ENCODE results near the gene PRDM16. TPM values are rescaled to one million over a fixed set of nuclear protein-coding genes. Genes with fewer than 3 reads are reported as not detected.

The PRDM16 gene
- total and polyA plus RNA-seq, 2 experiments from 2014 or later = 0.14 to 0.16 TPM

DNA sequence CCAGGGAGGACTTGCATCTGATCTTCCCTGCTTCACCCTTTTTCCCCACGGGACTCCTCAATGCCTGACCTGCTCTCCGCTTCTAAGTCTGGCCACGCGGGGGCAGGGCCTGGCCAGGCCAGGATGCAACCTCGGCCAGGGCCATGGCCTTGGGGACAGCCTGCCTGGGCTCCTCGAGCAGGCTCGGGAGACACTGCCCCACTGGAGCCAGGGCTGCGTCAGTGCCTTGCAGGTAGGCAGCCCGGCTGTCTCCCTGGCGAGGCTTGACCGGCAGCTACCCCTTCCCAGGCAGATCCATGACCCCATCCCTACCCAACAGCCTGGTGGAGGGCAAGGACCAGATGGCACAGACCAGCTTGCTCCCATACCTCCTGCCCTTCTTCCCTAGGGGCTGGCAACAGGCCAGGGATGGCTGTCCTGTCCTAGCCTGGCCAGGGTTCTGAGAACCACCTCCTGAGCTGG, 2.7 kb upstream of the PRDM16 start (continued):
- TF ChIP-seq, protein P1, sequence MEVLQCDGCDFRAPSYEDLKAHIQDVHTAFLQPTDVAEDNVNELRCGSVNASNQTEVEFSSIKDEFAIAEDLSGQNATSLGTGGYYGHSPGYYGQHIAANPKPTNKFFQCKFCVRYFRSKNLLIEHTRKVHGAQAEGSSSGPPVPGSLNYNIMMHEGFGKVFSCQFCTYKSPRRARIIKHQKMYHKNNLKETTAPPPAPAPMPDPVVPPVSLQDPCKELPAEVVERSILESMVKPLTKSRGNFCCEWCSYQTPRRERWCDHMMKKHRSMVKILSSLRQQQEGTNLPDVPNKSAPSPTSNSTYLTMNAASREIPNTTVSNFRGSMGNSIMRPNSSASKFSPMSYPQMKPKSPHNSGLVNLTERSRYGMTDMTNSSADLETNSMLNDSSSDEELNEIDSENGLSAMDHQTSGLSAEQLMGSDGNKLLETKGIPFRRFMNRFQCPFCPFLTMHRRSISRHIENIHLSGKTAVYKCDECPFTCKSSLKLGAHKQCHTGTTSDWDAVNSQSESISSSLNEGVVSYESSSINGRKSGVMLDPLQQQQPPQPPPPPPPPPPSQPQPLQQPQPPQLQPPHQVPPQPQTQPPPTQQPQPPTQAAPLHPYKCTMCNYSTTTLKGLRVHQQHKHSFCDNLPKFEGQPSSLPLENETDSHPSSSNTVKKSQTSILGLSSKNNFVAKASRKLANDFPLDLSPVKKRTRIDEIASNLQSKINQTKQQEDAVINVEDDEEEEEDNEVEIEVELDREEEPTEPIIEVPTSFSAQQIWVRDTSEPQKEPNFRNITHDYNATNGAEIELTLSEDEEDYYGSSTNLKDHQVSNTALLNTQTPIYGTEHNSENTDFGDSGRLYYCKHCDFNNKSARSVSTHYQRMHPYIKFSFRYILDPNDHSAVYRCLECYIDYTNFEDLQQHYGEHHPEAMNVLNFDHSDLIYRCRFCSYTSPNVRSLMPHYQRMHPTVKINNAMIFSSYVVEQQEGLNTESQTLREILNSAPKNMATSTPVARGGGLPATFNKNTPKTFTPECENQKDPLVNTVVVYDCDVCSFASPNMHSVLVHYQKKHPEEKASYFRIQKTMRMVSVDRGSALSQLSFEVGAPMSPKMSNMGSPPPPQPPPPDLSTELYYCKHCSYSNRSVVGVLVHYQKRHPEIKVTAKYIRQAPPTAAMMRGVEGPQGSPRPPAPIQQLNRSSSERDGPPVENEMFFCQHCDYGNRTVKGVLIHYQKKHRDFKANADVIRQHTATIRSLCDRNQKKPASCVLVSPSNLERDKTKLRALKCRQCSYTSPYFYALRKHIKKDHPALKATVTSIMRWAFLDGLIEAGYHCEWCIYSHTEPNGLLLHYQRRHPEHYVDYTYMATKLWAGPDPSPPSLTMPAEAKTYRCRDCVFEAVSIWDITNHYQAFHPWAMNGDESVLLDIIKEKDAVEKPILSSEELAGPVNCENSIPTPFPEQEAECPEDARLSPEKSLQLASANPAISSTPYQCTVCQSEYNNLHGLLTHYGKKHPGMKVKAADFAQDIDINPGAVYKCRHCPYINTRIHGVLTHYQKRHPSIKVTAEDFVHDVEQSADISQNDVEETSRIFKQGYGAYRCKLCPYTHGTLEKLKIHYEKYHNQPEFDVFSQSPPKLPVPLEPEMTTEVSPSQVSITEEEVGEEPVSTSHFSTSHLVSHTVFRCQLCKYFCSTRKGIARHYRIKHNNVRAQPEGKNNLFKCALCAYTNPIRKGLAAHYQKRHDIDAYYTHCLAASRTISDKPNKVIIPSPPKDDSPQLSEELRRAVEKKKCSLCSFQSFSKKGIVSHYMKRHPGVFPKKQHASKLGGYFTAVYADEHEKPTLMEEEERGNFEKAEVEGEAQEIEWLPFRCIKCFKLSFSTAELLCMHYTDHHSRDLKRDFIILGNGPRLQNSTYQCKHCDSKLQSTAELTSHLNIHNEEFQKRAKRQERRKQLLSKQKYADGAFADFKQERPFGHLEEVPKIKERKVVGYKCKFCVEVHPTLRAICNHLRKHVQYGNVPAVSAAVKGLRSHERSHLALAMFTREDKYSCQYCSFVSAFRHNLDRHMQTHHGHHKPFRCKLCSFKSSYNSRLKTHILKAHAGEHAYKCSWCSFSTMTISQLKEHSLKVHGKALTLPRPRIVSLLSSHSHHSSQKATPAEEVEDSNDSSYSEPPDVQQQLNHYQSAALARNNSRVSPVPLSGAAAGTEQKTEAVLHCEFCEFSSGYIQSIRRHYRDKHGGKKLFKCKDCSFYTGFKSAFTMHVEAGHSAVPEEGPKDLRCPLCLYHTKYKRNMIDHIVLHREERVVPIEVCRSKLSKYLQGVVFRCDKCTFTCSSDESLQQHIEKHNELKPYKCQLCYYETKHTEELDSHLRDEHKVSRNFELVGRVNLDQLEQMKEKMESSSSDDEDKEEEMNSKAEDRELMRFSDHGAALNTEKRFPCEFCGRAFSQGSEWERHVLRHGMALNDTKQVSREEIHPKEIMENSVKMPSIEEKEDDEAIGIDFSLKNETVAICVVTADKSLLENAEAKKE (CRISPR knock-in tag; IDR thresholded peaks at IDR 0.05) = no peak
- no peak for TF ChIP-seq ZNF331 (CRISPR knock-in tag; IDR thresholded peaks at IDR 0.05; ENCODE audit: low read depth)

GRCh38 chr1:3066826-3067225, 2.2 kb upstream of the PRDM16 start:
- peak overlapping the region; percentile 81; the same call in 1 of the 2 replicates for H3K4me2 ChIP-seq
- no peak overlapping the region for H3K27ac Mint-ChIP-seq
- no peaks in the 10 kb centered on the region; the same call in 2 of the 3 replicates for H3K9me3 Mint-ChIP-seq
- TF ChIP-seq CTCF (conservative IDR thresholded peaks at IDR 0.05; ENCODE audit: low read depth in 2 of 2) = no peak
- TF ChIP-seq REST (IDR thresholded peaks at IDR 0.05; ENCODE audit: unreplicated experiment) = no peak
- no peak for TF ChIP-seq ZNF331 (CRISPR knock-in tag; IDR thresholded peaks at IDR 0.05; ENCODE audit: low read depth)
- no peak for TF ChIP-seq EZH2 (IDR thresholded peaks at IDR 0.05; ENCODE audit: low read depth, unreplicated experiment)
- TF ChIP-seq, protein P2, sequence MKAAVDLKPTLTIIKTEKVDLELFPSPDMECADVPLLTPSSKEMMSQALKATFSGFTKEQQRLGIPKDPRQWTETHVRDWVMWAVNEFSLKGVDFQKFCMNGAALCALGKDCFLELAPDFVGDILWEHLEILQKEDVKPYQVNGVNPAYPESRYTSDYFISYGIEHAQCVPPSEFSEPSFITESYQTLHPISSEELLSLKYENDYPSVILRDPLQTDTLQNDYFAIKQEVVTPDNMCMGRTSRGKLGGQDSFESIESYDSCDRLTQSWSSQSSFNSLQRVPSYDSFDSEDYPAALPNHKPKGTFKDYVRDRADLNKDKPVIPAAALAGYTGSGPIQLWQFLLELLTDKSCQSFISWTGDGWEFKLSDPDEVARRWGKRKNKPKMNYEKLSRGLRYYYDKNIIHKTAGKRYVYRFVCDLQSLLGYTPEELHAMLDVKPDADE (IDR thresholded peaks at IDR 0.05) = no peak
- no peak for TF ChIP-seq EZH2phosphoT487 (IDR thresholded peaks at IDR 0.05; ENCODE audit: unreplicated experiment)
- no peak for TF ChIP-seq JUNB (IDR thresholded peaks at IDR 0.05; ENCODE audit: unreplicated experiment)
- no peak for TF ChIP-seq CREB1 (CRISPR knock-in tag; IDR thresholded peaks at IDR 0.05; ENCODE audit: low read depth)
- no peak for TF ChIP-seq ZNF114 (CRISPR knock-in tag; IDR thresholded peaks at IDR 0.05)
- TF ChIP-seq NANOG (IDR thresholded peaks at IDR 0.05; ENCODE audit: borderline replicate concordance) = no peak
- TF ChIP-seq POLR2AphosphoS5 (IDR thresholded peaks at IDR 0.05; ENCODE audit: low read depth) = no peak
- TF ChIP-seq STAT1 (IDR thresholded peaks at IDR 0.05; ENCODE audit: unreplicated experiment) = no peak

More at GRCh38 chr1:3066826-3067225, 2.2 kb upstream of the PRDM16 start:
- DNase-seq (ENCODE audit: low spot score) (no peak), ATAC-seq (no peak)
- no peaks in the 10 kb centered on the region; the same call in 1 of the 2 replicates for H4K20me1 ChIP-seq (replicated peaks; ENCODE audit: insufficient read depth)
- H3K4me3 ChIP-seq = peak overlapping the region; percentile 57; the same call in 1 of the 2 replicates
- H3K27me3 Mint-ChIP-seq (ENCODE audit: insufficient read depth, low read depth, poor library complexity) = peaks cover 81% of the 10 kb centered on the region
- H3F3A ChIP-seq (replicated peaks; ENCODE audit: low read depth) = no peaks in the 10 kb centered on the region
- H3K4me3 Mint-ChIP-seq = no peak overlapping the region
- H2AFZ ChIP-seq = no peak overlapping the region
- H3K36me3 Mint-ChIP-seq (ENCODE audit: low read depth) = no peaks in the 10 kb centered on the region
- no peaks in the 10 kb centered on the region for H3K79me2 ChIP-seq (replicated peaks; ENCODE audit: insufficient read depth)
- H3K4me1 ChIP-seq (ENCODE audit: insufficient read depth) = peaks cover 20% of the 10 kb centered on the region
- no peaks in the 10 kb centered on the region for H3K9me2 ChIP-seq (ENCODE audit: insufficient read depth)
- H3K4me1 Mint-ChIP-seq = peaks cover 11% of the 10 kb centered on the region
- peaks cover 94% of the 10 kb centered on the region for H3K27me3 ChIP-seq (ENCODE audit: insufficient read depth)
- no peak overlapping the region for H3K27ac ChIP-seq (ENCODE audit: low read depth)
- no peaks in the 10 kb centered on the region for H3K36me3 ChIP-seq (ENCODE audit: insufficient read depth)

Measured in GM23338 (cell line).